GM23248 (cell line): Measurements from ENCODE around the gene KCNN3. TPM values are rescaled to one million over a fixed set of nuclear protein-coding genes. Genes with fewer than 3 reads are reported as not detected.

Experiments
- DNase-seq: peaks from one replicate; pipeline ENCODE4 v3.0.0-alpha.2; 2015
- H2AFZ ChIP-seq: fragments of 200-600 bp; sonication (generic); 2 replicates; pipeline ENCODE4 v1.6.1; 2016; ENCODE audit warnings: antibody characterized with exemption
- H3F3A ChIP-seq: fragments of 200-600 bp; sonication (generic); 2 replicates; pipeline ENCODE4 v1.6.1; 2016; ENCODE audit warnings: mild to moderate bottlenecking, antibody characterized with exemption, mixed run types; ENCODE audit not compliant: insufficient read depth
- H3K27ac ChIP-seq: fragments of 200-600 bp; sonication (generic); 2 replicates; pipeline ENCODE4 v1.5.1; 2016; ENCODE audit warnings: mild to moderate bottlenecking
- H3K27me3 ChIP-seq: fragments of 200-600 bp; sonication (generic); replicated peaks from 2 replicates; pipeline ENCODE4 v1.6.1; 2016; ENCODE audit warnings: mild to moderate bottlenecking; ENCODE audit not compliant: insufficient read depth
- H3K36me3 ChIP-seq: fragments of 200-600 bp; sonication (generic); 2 replicates; pipeline ENCODE4 v1.6.1; 2016; ENCODE audit warnings: low read depth, mild to moderate bottlenecking
- H3K4me1 ChIP-seq: fragments of 200-600 bp; sonication (generic); 2 replicates; pipeline ENCODE4 v1.6.1; 2016; ENCODE audit warnings: mild to moderate bottlenecking; ENCODE audit not compliant: insufficient read depth
- H3K4me2 ChIP-seq: fragments of 200-600 bp; sonication (generic); one replicate; pipeline ENCODE4 v1.6.1; 2016; ENCODE audit warnings: mild to moderate bottlenecking; ENCODE audit not compliant: unreplicated experiment
- H3K4me3 ChIP-seq: fragments of 200-600 bp; sonication (generic); 2 replicates; pipeline ENCODE4 v1.5.1; 2016; ENCODE audit warnings: mild to moderate bottlenecking
- H3K79me2 ChIP-seq: fragments of 200-600 bp; sonication (generic); 2 replicates; pipeline ENCODE4 v1.6.1; 2016; ENCODE audit warnings: mild to moderate bottlenecking; ENCODE audit not compliant: insufficient read depth
- H3K9ac ChIP-seq: fragments of 200-600 bp; sonication (generic); 2 replicates; pipeline ENCODE4 v1.6.1; 2016; ENCODE audit warnings: mild to moderate bottlenecking
- H3K9me2 ChIP-seq: fragments of 200-600 bp; sonication (generic); 2 replicates; pipeline ENCODE4 v1.6.1; 2016; ENCODE audit warnings: mixed run types, mild to moderate bottlenecking, moderate library complexity; ENCODE audit not compliant: insufficient read depth
- H3K9me3 ChIP-seq: fragments of 200-600 bp; sonication (generic); one replicate; pipeline ENCODE4 v1.6.1; 2017; ENCODE audit warnings: low read depth
- H4K20me1 ChIP-seq: fragments of 200-600 bp; sonication (generic); 2 replicates; pipeline ENCODE4 v1.6.0; 2016; ENCODE audit not compliant: insufficient read depth
- EZH2 ChIP-seq: fragments of 200-600 bp; sonication (generic); IDR thresholded peaks from 2 replicates; pipeline ENCODE4 v1.6.1; 2018; ENCODE audit warnings: antibody characterized with exemption, mild to moderate bottlenecking; ENCODE audit not compliant: insufficient read depth, poor library complexity, severe bottlenecking
- EZH2phosphoT487 ChIP-seq: fragments of 200-600 bp; sonication (generic); IDR thresholded peaks from 2 replicates; pipeline ENCODE4 v1.6.1; 2018; ENCODE audit warnings: antibody characterized with exemption, moderate library complexity, mild to moderate bottlenecking, low read depth; ENCODE audit not compliant: insufficient read depth
- WGBS, 2 experiments: methylation state at CpG; one replicate each; pipeline ENCODE4 v1.1.6; 2015 to 2017; ENCODE audit warnings: low lambda C conversion rate in 2 of 2, low coverage in 1 of 2; ENCODE audit errors: missing lambda C conversion rate in 2 of 2; 5-methylcytosine and 5-hydroxymethylcytosine counted together
- in situ Hi-C: fragments of 300-500 bp; cut with MboI; formaldehyde crosslinking; loops from 2 replicates; pipeline ENCODE4 v1.15.0; 2020
- polyA plus RNA-seq: library from polyadenylated mRNA; unstranded; fragments of >200 nt; fragmentation: Nextera tagmentation; extraction: Ambion mirVana; gene quantifications from 2 replicates; pipeline ENCODE4 v1.2.1, GENCODE V29; 2016
- total RNA-seq: library from RNA; depleted of rRNA; stranded (reverse); fragments of >200 nt; shearing (Covaris generic); gene quantifications from 2 replicates; pipeline ENCODE4 v1.2.3, GENCODE V29; 2014

The KCNN3 gene
- total and polyA plus RNA-seq, 2 experiments from 2014 or later, result not detected

DNA sequence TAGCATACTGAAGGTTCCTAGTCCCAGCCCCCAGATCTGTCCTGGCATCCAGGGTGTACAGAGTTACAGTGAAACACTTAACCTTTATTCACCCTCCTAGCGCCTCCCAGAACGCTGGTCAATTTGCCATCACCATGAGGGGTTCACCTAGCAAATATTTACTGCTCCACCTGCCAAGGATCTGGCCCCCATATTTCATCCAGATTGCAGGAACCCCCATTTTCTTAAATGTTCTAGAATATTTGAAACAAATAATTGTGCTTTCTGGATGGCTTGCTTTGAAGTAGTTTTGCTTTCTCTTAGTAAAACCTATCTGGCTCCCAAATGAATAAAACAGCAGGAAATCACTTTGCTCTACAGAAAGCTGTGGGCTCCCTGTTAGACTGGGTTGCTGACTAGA lies 37.7 kb downstream of the KCNN3 start:
- Histone ChIP-seq H3K36me3 (no peaks in the 10 kb centered on the region), H3K4me3 (no peak overlapping the region), H3F3A (no peaks in the 10 kb centered on the region), H3K4me1 (no peaks in the 10 kb centered on the region), H3K27me3 (peaks cover 29% of the 10 kb centered on the region), H3K79me2 (no peaks in the 10 kb centered on the region), H2AFZ (no peak overlapping the region), H4K20me1 (no peaks in the 10 kb centered on the region), H3K4me2 (no peak overlapping the region), H3K9ac (no peak overlapping the region), H3K27ac (no peak overlapping the region), H3K9me3 (no peaks in the 10 kb centered on the region), H3K9me2 (no peaks in the 10 kb centered on the region)
- in situ Hi-C loops, result no loop called here
- DNase-seq, result no peak
- WGBS, 2 experiments, result 33 to 52% methylated on average over 2 of the region's 2 CpGs
- TF ChIP-seq EZH2phosphoT487, result no peak
- no peak for TF ChIP-seq EZH2

DNA sequence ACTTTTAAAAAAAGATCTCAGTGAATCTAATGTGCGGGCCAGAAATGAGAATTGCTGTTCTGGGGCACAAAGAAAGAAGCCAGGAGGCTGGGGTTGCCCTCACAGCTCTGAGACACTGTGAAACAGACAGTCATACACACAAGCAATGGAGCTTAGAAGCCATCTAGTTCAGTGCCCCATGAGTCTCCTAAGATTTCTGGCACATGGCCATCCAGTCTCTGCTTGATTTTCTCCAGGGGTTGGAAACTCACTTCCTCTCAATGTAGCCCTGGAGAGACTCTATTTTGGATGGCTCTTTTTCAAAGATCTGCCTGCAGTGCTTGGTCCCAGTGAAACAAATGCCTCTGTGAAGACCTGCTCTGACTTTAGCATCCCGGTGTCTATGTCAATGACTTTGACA lies 38.6 kb downstream of the KCNN3 start:
- Histone ChIP-seq H3K79me2 (no peaks in the 10 kb centered on the region), H3F3A (no peaks in the 10 kb centered on the region), H3K4me2 (no peak overlapping the region), H2AFZ (no peak overlapping the region), H3K9ac (no peak overlapping the region), H4K20me1 (no peaks in the 10 kb centered on the region), H3K36me3 (no peaks in the 10 kb centered on the region), H3K27ac (no peak overlapping the region), H3K4me1 (no peaks in the 10 kb centered on the region), H3K9me2 (no peaks in the 10 kb centered on the region), H3K4me3 (no peak overlapping the region), H3K27me3 (peaks cover 23% of the 10 kb centered on the region), H3K9me3 (no peaks in the 10 kb centered on the region)
- peak; percentile 31 for DNase-seq
- 74 to 84% methylated on average over 2 of the region's 2 CpGs for WGBS, 2 experiments
- no peak for TF ChIP-seq EZH2
- in situ Hi-C loops, result no loop called here

DNA sequence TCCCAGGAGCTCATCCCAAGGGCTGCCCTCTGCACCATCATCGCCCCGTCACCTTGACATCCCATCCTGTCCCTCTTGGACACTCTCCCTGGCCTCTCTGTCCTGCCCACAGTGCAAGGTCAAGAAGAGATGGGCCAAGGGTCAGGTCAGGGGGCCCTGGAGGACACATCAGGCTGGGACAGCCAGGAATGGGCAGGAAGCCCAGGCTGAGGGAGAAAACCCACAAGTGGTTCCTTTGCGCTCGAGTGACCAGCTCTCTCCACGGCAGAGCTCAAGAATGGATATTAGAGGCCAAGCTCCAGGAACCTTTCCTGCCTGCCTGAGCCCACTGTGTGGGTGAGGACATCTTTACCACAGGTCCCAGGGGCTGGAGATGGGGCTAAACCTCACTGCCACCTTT lies 41.0 kb downstream of the KCNN3 start:
- WGBS, 2 experiments, result 87 to 88% methylated on average over 5 of the region's 5 CpGs
- H3F3A ChIP-seq, result no peaks in the 10 kb centered on the region
- no peak overlapping the region for H3K4me2 ChIP-seq
- in situ Hi-C loops, result no loop called here
- H3K4me3 ChIP-seq, result no peak overlapping the region
- DNase-seq, result no peak
- TF ChIP-seq EZH2phosphoT487 (no peak), EZH2 (no peak)
- H3K27me3 ChIP-seq, result peaks cover 4% of the 10 kb centered on the region
- H3K79me2 ChIP-seq, result no peaks in the 10 kb centered on the region
- H2AFZ ChIP-seq, result no peak overlapping the region
- no peaks in the 10 kb centered on the region for H4K20me1 ChIP-seq
- H3K4me1 ChIP-seq, result no peaks in the 10 kb centered on the region
- H3K36me3 ChIP-seq, result no peaks in the 10 kb centered on the region
- H3K9me3 ChIP-seq, result no peaks in the 10 kb centered on the region
- no peak overlapping the region for H3K27ac ChIP-seq
- H3K9ac ChIP-seq, result no peak overlapping the region
- no peaks in the 10 kb centered on the region for H3K9me2 ChIP-seq

DNA sequence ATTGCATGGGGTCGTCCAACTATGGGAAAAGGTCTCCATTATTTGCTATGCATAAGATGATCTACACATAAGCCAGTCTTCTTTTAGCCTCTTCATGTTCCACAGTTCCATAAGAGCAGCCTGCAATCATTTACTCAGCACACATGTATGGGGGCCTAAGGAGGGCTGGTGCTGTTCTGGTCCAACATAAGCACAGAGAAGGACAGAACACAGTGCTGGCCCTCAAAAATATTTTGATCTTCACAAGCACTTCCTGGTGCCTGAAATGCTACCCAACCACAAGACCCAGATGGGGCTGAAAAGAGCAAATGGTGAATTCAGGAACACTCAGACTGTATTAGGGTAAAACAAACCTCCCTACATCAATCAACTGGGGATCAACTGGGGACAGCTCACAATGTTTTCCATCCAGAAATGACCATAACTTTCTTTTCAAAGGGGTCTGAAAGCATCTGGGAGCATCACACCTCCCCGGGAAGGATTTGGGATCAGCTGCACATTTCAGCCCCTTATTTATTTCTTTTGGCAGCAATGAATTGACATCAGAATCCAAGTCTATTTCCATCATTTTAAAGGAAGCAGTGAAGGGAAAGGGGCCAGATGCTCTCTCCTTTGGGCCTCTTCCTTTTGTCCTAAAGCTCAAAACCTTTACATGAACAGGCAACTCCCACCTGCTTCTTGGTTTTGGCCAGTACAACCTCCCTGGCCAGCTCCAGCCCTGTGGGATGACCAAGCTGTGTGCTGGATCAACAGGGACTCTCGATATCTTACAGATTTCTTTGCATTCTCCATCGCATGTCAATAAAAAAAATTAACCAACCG lies 45.7 kb downstream of the KCNN3 start:
- H3K27ac ChIP-seq, result no peak overlapping the region
- DNase-seq, result no peak
- in situ Hi-C loops, result no loop called here
- no peaks in the 10 kb centered on the region for H3K79me2 ChIP-seq
- no peaks in the 10 kb centered on the region for H3K9me2 ChIP-seq
- H3K9ac ChIP-seq, result no peak overlapping the region
- TF ChIP-seq EZH2, result no peak
- no peak for TF ChIP-seq EZH2phosphoT487
- H4K20me1 ChIP-seq, result no peaks in the 10 kb centered on the region
- no peaks in the 10 kb centered on the region for H3F3A ChIP-seq
- H3K4me2 ChIP-seq, result no peak overlapping the region
- H3K36me3 ChIP-seq, result no peaks in the 10 kb centered on the region
- H3K4me1 ChIP-seq, result no peaks in the 10 kb centered on the region
- no peaks in the 10 kb centered on the region for H3K9me3 ChIP-seq
- H2AFZ ChIP-seq, result no peak overlapping the region
- WGBS, 2 experiments, result 55 to 61% methylated on average over 5 of the region's 5 CpGs
- peaks cover 7% of the 10 kb centered on the region; the same call in 1 of the 2 replicates for H3K27me3 ChIP-seq
- no peak overlapping the region for H3K4me3 ChIP-seq
